WTC11 (cell line): ENCODE results near the gene PCDHGA9. TPM values are rescaled to one million over a fixed set of nuclear protein-coding genes. Genes with fewer than 3 reads are reported as not detected.

Experiments used
- ATAC-seq: fragments of 200-7000 bp; cut with Tn5 transposase; 2 replicates; pipeline ENCODE4 v1.10.0; 2021; ENCODE audit warnings: mild to moderate bottlenecking, moderate library complexity
- Bru-seq: library from RNA; stranded (reverse); fragments of 400-500 nt; gene quantifications from one replicate; lab custom pipeline; 2021; lab: Mats Ljungman, UMichigan
- CTCF ChIA-PET: fragments of 300-600 bp; sonication (Branson Sonifier 250); formaldehyde crosslinking; loops from one replicate; lab custom pipeline; 2021; ENCODE audit warnings: antibody characterized with exemption; lab: Charles Lee
- POLR2A ChIA-PET: fragments of 350-600 bp; sonication (Branson Sonifier 250); formaldehyde crosslinking; loops from one replicate; lab custom pipeline; 2021; ENCODE audit warnings: antibody characterized with exemption; lab: Charles Lee
- DNase-seq: peaks from one replicate; pipeline ENCODE4 v3.0.0; 2021; ENCODE audit warnings: low spot score
- H3K27ac Mint-ChIP-seq: 2 replicates; pipeline ENCODE4 v1.8.0; 2021; ENCODE audit warnings: mixed read lengths
- H3K27me3 Mint-ChIP-seq: 2 replicates; pipeline ENCODE4 v1.8.0; 2021; ENCODE audit warnings: low read depth, mild to moderate bottlenecking, moderate library complexity, mixed read lengths
- H3K36me3 Mint-ChIP-seq: 2 replicates; pipeline ENCODE4 v1.8.0; 2021; ENCODE audit warnings: mixed read lengths
- H3K4me1 Mint-ChIP-seq: 2 replicates; pipeline ENCODE4 v1.8.0; 2022; ENCODE audit warnings: mixed read lengths
- H3K4me3 Mint-ChIP-seq: 2 replicates; pipeline ENCODE4 v1.8.0; 2021; ENCODE audit warnings: mild to moderate bottlenecking, moderate library complexity, mixed read lengths
- H3K9me3 Mint-ChIP-seq: 2 replicates; pipeline ENCODE4 v1.8.0; 2021; ENCODE audit warnings: mixed read lengths
- AR ChIP-seq: fragments of 250-450 bp; sonication (Bioruptor Pico); IDR thresholded peaks from 2 replicates; pipeline ENCODE4 v1.9.0; 2021; ENCODE audit warnings: mild to moderate bottlenecking
- CTCF ChIP-seq: fragments of 200-600 bp; IDR thresholded peaks from 2 replicates; pipeline ENCODE4 v1.8.0; 2022; ENCODE audit warnings: antibody characterized with exemption
- FOXP4 ChIP-seq: sonication (generic); formaldehyde crosslinking; IDR thresholded peaks from 2 replicates; pipeline ENCODE4 v1.8.0; 2022; ENCODE audit warnings: mild to moderate bottlenecking, missing genetic modification reagents
- KAT7 ChIP-seq: sonication (generic); formaldehyde crosslinking; IDR thresholded peaks from 2 replicates; pipeline ENCODE4 v1.8.1; 2023; ENCODE audit warnings: missing genetic modification reagents, mild to moderate bottlenecking, borderline replicate concordance
- MXD4 ChIP-seq: fragments of 250-450 bp; sonication (Bioruptor Pico); IDR thresholded peaks from 2 replicates; pipeline ENCODE4 v1.8.0; 2021; ENCODE audit warnings: mild to moderate bottlenecking, moderate library complexity, borderline replicate concordance
- NR2C2 ChIP-seq: sonication (generic); formaldehyde crosslinking; IDR thresholded peaks from 2 replicates; pipeline ENCODE4 v1.8.0; 2022; ENCODE audit warnings: mild to moderate bottlenecking, missing genetic modification reagents
- TEAD4 ChIP-seq: sonication (generic); formaldehyde crosslinking; IDR thresholded peaks from 2 replicates; pipeline ENCODE4 v1.8.0; 2022; ENCODE audit warnings: mild to moderate bottlenecking, missing genetic modification reagents
- ZNF425 ChIP-seq: fragments of 250-450 bp; sonication (Bioruptor Pico); conservative IDR thresholded peaks from 2 replicates; pipeline ENCODE4 v1.9.0; 2021; ENCODE audit warnings: mild to moderate bottlenecking
- long read RNA-seq, 3 experiments: library from RNA in 1 of 3; library from capped mRNA in 1 of 3; library from polyadenylated mRNA in 1 of 3; unstranded in 2 of 3; stranded (forward) in 1 of 3; transcript quantifications; one replicate each; pipeline ENCODE4 v2.0.0, GENCODE V29; 2021
- total RNA-seq: library from RNA; stranded (reverse); gene quantifications from 3 replicates; pipeline ENCODE4 v1.2.3, GENCODE V29; 2021

The PCDHGA9 gene
- total RNA-seq = 1.9 to 2.9 TPM (median 2.3 TPM) in 3 replicates
- percentile 74 among the genes with signal in this experiment for Bru-seq, nascent RNA
- long read RNA-seq, experiment 1, partial matches to known transcripts = 0 of 1 reads
- long read RNA-seq, experiment 1, other reads (novel, unspliced or antisense) = 0 of 1 reads
- long read RNA-seq, experiment 2 = 0 reads
- long read RNA-seq, experiment 3 = 0 reads

- Mint-ChIP-seq H3K4me3 (no peak within 1 kb of the TSS), H3K4me1 (no peaks in the 10 kb centered on the region), H3K9me3 (peaks cover 43% of the 10 kb centered on the region), H3K36me3 (peaks cover 50% of the 10 kb centered on the region), H3K27me3 (peaks cover 14% of the 10 kb centered on the region), H3K27ac (no peak within 1 kb of the TSS)
- DNase-seq (no peak), ATAC-seq (no peak)
- POLR2A ChIA-PET = no interaction called here
- CTCF ChIA-PET = interaction anchor here (0.5 to 1.7 kb wide), 9 partner anchors 10 to 161 kb away, joined by 4 to 15 read pairs (median 5); partner anchors contain the start of genes PCDHGA10, PCDHGA11, PCDHGA8 and PCDHGB3
- TF ChIP-seq AR (CRISPR knock-in tag) (no peak), ZNF425 (CRISPR knock-in tag) (no peak), FOXP4 (CRISPR knock-in tag) (no peak), MXD4 (CRISPR knock-in tag) (no peak), NR2C2 (CRISPR knock-in tag) (no peak), TEAD4 (no peak)
Measured at GRCh38 chr5:141402553-141403243, at the start of gene PCDHGA9. TSS of gene PCDHGA9 (plus strand) at chr5:141402778. CDS start at chr5:141402953, 175 bp downstream.

- no peak for DNase-seq
Measured at GRCh38 chr5:141354900-141355469, 47.6 kb upstream of the PCDHGA9 start, which contains the start of gene PCDHGA4. TSS of gene PCDHGA4 (plus strand) at chr5:141355021. CDS start at chr5:141355108, 87 bp downstream.

More at GRCh38 chr5:141354900-141355469, 47.6 kb upstream of the PCDHGA9 start, which contains the start of gene PCDHGA4:
- peaks cover 54% of the 10 kb centered on the region for H3K9me3 Mint-ChIP-seq
- H3K4me1 Mint-ChIP-seq = peaks cover 5% of the 10 kb centered on the region
- peaks cover 8% of the 10 kb centered on the region for H3K27me3 Mint-ChIP-seq
- H3K27ac Mint-ChIP-seq = no peak within 1 kb of the TSS
- ChIA-PET CTCF (interaction anchor here (0.6 to 2.5 kb wide), 15 partner anchors 11 to 206 kb away, joined by 3 to 11 read pairs (median 5); partner anchors contain the start of genes PCDHB15, PCDHGA1, PCDHGA10 and PCDHGA3), POLR2A (no interaction called here)
- TF ChIP-seq KAT7 (no peak), CTCF (peak; percentile 73)
- peaks cover 57% of the 10 kb centered on the region for H3K36me3 Mint-ChIP-seq
- no peak within 1 kb of the TSS for H3K4me3 Mint-ChIP-seq
- ATAC-seq = no peak
